Right lobe of liver (tissue), 4 donors: ENCODE measurements around the gene ZNF492.

ENCODE experiments used
- CTCF ChIP-seq, 4 donors: fragments of 200-600 bp in 3 of 4; fragments of 450-650 bp in 1 of 4; IDR thresholded peaks; one replicate each; pipeline versions ENCODE4 v1.5.1 to v1.8.0; 2016 to 2022; ENCODE audit warnings: antibody characterized with exemption in 4 of 4, mild to moderate bottlenecking in 2 of 4
- POLR2A ChIP-seq: fragments of 450-650 bp; IDR thresholded peaks from one replicate; pipeline ENCODE4 v1.6.1; 2017; ENCODE audit warnings: antibody characterized with exemption, mild to moderate bottlenecking
- donor health status: DM: no; HTN: no; CAD: no.
- donor health status: DM: no; HTN: no; CAD: no.
- donor health status: DM: no; HTN: yes; CAD: no.

DNA sequence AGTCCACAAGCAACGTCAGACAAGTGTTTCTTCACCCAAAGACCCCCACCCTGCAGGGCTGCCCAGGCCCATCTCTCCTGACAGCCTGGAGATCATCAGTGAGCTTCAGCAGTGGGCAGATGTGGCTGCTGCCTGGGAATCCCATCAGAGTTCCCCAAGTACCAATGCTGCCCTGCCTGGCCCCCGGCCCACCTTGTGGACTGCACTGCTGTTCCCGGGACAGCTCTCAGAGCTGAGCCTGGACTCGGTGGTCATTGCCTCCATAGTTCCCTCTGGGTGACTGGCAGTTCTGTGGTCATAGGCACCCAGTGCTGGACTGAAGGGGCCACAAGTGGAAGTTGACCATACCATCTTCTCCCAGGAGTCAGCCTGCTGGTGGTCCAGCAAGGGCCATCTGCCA lies 24.5 kb upstream of the ZNF492 start:
- TF ChIP-seq CTCF (IDR thresholded peaks at IDR 0.05) (no peak), POLR2A (no peak)
